Measurements from ENCODE around the gene RPP25L.

RPP25L gene

GRCh38 chr9:34610434-34611206, 1.3 kb downstream of the RPP25L start:
- no peak for DNase-seq (ENCODE audit: extremely low spot score)
- no peak for TF ChIP-seq ELF4 (IDR thresholded peaks at IDR 0.05)
- no peak for TF ChIP-seq NFRKB (IDR thresholded peaks at IDR 0.05)
- TF ChIP-seq FOXM1 (IDR thresholded peaks at IDR 0.05; ENCODE audit: borderline replicate concordance), result no peak
- TF ChIP-seq ARNT (IDR thresholded peaks at IDR 0.05), result no peak
- no peak for TF ChIP-seq FOXK2 (IDR thresholded peaks at IDR 0.05)
- no peak for TF ChIP-seq LEF1 (IDR thresholded peaks at IDR 0.05; ENCODE audit: borderline replicate concordance)
- no peak for TF ChIP-seq CTBP1 (IDR thresholded peaks at IDR 0.05; ENCODE audit: borderline replicate concordance)
- no peak for TF ChIP-seq HDGF (IDR thresholded peaks at IDR 0.05; ENCODE audit: borderline replicate concordance)
- TF ChIP-seq SP1 (IDR thresholded peaks at IDR 0.05), result no peak
- no peak for TF ChIP-seq BHLHE40 (IDR thresholded peaks at IDR 0.05; ENCODE audit: borderline replicate concordance)
- no peak for TF ChIP-seq PKNOX1 (IDR thresholded peaks at IDR 0.05)
- TF ChIP-seq SUZ12 (IDR thresholded peaks at IDR 0.05), result no peak
- no peak for TF ChIP-seq TARDBP (IDR thresholded peaks at IDR 0.05)
- CTCF ChIA-PET, result interaction anchor here (2.3 kb wide), 1 partner anchor 24 kb away, joined by 15 read pairs; no protein-coding TSS in a partner anchor
- POLR2A ChIA-PET, result interaction anchor here (0.6 to 2.1 kb wide), 3 partner anchors 9 to 28 kb away, joined by 3 to 6 read pairs (median 3); partner anchors contain the start of gene DCTN3

GRCh38 chr9:34607331-34607730, 4.6 kb downstream of the RPP25L start:
- no peak for TF ChIP-seq HDGF (IDR thresholded peaks at IDR 0.05; ENCODE audit: borderline replicate concordance)
- no peak for TF ChIP-seq ELF4 (IDR thresholded peaks at IDR 0.05)
- TF ChIP-seq TARDBP (IDR thresholded peaks at IDR 0.05), result no peak
- no peak for TF ChIP-seq FOXK2 (IDR thresholded peaks at IDR 0.05)
- TF ChIP-seq L3MBTL2 (conservative IDR thresholded peaks at IDR 0.05), result no peak
- TF ChIP-seq SP1 (IDR thresholded peaks at IDR 0.05), result no peak
- DNase-seq (ENCODE audit: extremely low spot score), result no peak
- ChIA-PET POLR2A (no interaction called here), CTCF (interaction anchor here (1.2 kb wide), 1 partner anchor 16 kb away, joined by 4 read pairs; no protein-coding TSS in a partner anchor)

- CTCF ChIA-PET, result interaction anchor here (0.6 to 1.2 kb wide), 2 partner anchors 15 to 59 kb away, joined by 3 to 4 read pairs; no protein-coding TSS in a partner anchor
- TF ChIP-seq FOXK2 (IDR thresholded peaks at IDR 0.05), result no peak
- TF ChIP-seq PKNOX1 (IDR thresholded peaks at IDR 0.05), result no peak
- TF ChIP-seq LEF1 (IDR thresholded peaks at IDR 0.05; ENCODE audit: borderline replicate concordance), result no peak
- no peak for TF ChIP-seq ARNT (IDR thresholded peaks at IDR 0.05)
- TF ChIP-seq FOXA1 (IDR thresholded peaks at IDR 0.05), result no peak
- no peak for TF ChIP-seq BHLHE40 (IDR thresholded peaks at IDR 0.05; ENCODE audit: borderline replicate concordance)
- no peak for TF ChIP-seq TARDBP (IDR thresholded peaks at IDR 0.05)
- no peak for TF ChIP-seq SP1 (IDR thresholded peaks at IDR 0.05)
- TF ChIP-seq L3MBTL2 (conservative IDR thresholded peaks at IDR 0.05), result no peak
- TF ChIP-seq SUZ12 (IDR thresholded peaks at IDR 0.05), result no peak
- TF ChIP-seq NFRKB (IDR thresholded peaks at IDR 0.05), result no peak
- TF ChIP-seq ZNF384 (IDR thresholded peaks at IDR 0.05), result no peak
- POLR2A ChIA-PET, result no interaction called here
- DNase-seq (ENCODE audit: extremely low spot score), result no peak
Observed at GRCh38 chr9:34606905-34607304, 5.0 kb downstream of the RPP25L start.

GRCh38 chr9:34606190-34606589, 5.7 kb downstream of the RPP25L start:
- no peak for TF ChIP-seq FOXK2 (IDR thresholded peaks at IDR 0.05)
- TF ChIP-seq CTBP1 (IDR thresholded peaks at IDR 0.05; ENCODE audit: borderline replicate concordance), result no peak
- TF ChIP-seq FOXM1 (IDR thresholded peaks at IDR 0.05; ENCODE audit: borderline replicate concordance), result no peak
- no peak for TF ChIP-seq FOXA1 (IDR thresholded peaks at IDR 0.05)
- TF ChIP-seq NFRKB (IDR thresholded peaks at IDR 0.05), result no peak
- TF ChIP-seq TARDBP (IDR thresholded peaks at IDR 0.05), result no peak
- CTCF ChIA-PET, result no interaction called here
- POLR2A ChIA-PET, result no interaction called here
- no peak for DNase-seq (ENCODE audit: extremely low spot score)

GRCh38 chr9:34603610-34604231, 8.2 kb downstream of the RPP25L start:
- ChIA-PET POLR2A (no interaction called here), CTCF (interaction anchor here (0.5 to 1.4 kb wide), 10 partner anchors 12 to 430 kb away, joined by 3 to 5 read pairs (median 3); partner anchors contain the start of gene DCTN3)
- DNase-seq (ENCODE audit: extremely low spot score), result peak; percentile 87
- TF ChIP-seq ARNT (IDR thresholded peaks at IDR 0.05), result no peak
- 0 out of 2 replicates have a peak, but pooled peaks have one; percentile 8 for TF ChIP-seq CTBP1 (IDR thresholded peaks at IDR 0.05; ENCODE audit: borderline replicate concordance)

GRCh38 chr9:34601937-34602573, 9.8 kb downstream of the RPP25L start:
- TF ChIP-seq ELF4 (IDR thresholded peaks at IDR 0.05) (no peak), TARDBP (IDR thresholded peaks at IDR 0.05) (no peak), SUZ12 (IDR thresholded peaks at IDR 0.05) (no peak), ARNT (IDR thresholded peaks at IDR 0.05) (no peak), FOXK2 (IDR thresholded peaks at IDR 0.05) (no peak), BHLHE40 (IDR thresholded peaks at IDR 0.05; ENCODE audit: borderline replicate concordance) (no peak), HDGF (IDR thresholded peaks at IDR 0.05; ENCODE audit: borderline replicate concordance) (no peak), CTBP1 (IDR thresholded peaks at IDR 0.05; ENCODE audit: borderline replicate concordance) (no peak), ZNF384 (IDR thresholded peaks at IDR 0.05) (no peak), FOXM1 (IDR thresholded peaks at IDR 0.05; ENCODE audit: borderline replicate concordance) (no peak), FOXA1 (IDR thresholded peaks at IDR 0.05) (no peak), PKNOX1 (IDR thresholded peaks at IDR 0.05) (no peak), LEF1 (IDR thresholded peaks at IDR 0.05; ENCODE audit: borderline replicate concordance) (no peak), NFRKB (IDR thresholded peaks at IDR 0.05) (no peak), L3MBTL2 (conservative IDR thresholded peaks at IDR 0.05) (no peak), SP1 (IDR thresholded peaks at IDR 0.05) (no peak)
- POLR2A ChIA-PET, result no interaction called here
- DNase-seq (ENCODE audit: extremely low spot score), result no peak
- CTCF ChIA-PET, result interaction anchor here (1.1 to 1.4 kb wide), 2 partner anchors 15 to 78 kb away, joined by 3 to 4 read pairs; no protein-coding TSS in a partner anchor
